HepG2 (cell line): ENCODE results near the gene DRAXIN.
A peak's percentile ranks its signal among the peaks of the same experiment; 100 is the strongest.

Experiments
- CTCF ChIP-seq: sonication (generic); formaldehyde crosslinking; IDR thresholded peaks from 2 replicates; pipeline ENCODE4 v1.5.0; 2020; ENCODE audit warnings: mild to moderate bottlenecking, missing genetic modification reagents, moderate library complexity
- DPF2 ChIP-seq: sonication (generic); formaldehyde crosslinking; IDR thresholded peaks from 2 replicates; pipeline ENCODE4 v1.4.0; 2020; ENCODE audit warnings: mild to moderate bottlenecking, low read depth, missing genetic modification reagents, borderline replicate concordance
- ESRRA ChIP-seq: sonication (generic); formaldehyde crosslinking; IDR thresholded peaks from 2 replicates; pipeline ENCODE4 v1.5.1; 2020; ENCODE audit warnings: mild to moderate bottlenecking, low read depth, missing genetic modification reagents
- PBX3 ChIP-seq: sonication (generic); formaldehyde crosslinking; IDR thresholded peaks from 2 replicates; pipeline ENCODE4 v1.8.1; 2023; ENCODE audit warnings: missing genetic modification reagents, inconsistent platforms, borderline replicate concordance
- POLR2A ChIP-seq, 2 experiments: IDR thresholded peaks; 2 replicates each; pipeline ENCODE4 v1.6.1; 2011; ENCODE audit warnings: low read depth in 2 of 2, low read length in 2 of 2, mild to moderate bottlenecking in 1 of 2, moderate library complexity in 1 of 2; ENCODE audit not compliant: insufficient read depth in 1 of 2
- POLR2AphosphoS5 ChIP-seq: IDR thresholded peaks from 2 replicates; pipeline ENCODE4 v1.6.1; 2012; ENCODE audit warnings: low read depth, low read length
- RAD51 ChIP-seq: fragments of 450-650 bp; IDR thresholded peaks from 2 replicates; pipeline ENCODE4 v1.6.1; 2016; ENCODE audit warnings: borderline replicate concordance
- SIN3A ChIP-seq: IDR thresholded peaks from 2 replicates; pipeline ENCODE4 v1.6.1; 2011; ENCODE audit warnings: low read depth, mild to moderate bottlenecking, control low read depth, low read length, borderline replicate concordance
- ZNF550 ChIP-seq: sonication (generic); formaldehyde crosslinking; IDR thresholded peaks from 2 replicates; pipeline ENCODE4 v1.4.0; 2020; ENCODE audit warnings: mild to moderate bottlenecking, missing genetic modification reagents, borderline replicate concordance
- ZNF761 ChIP-seq: sonication (generic); formaldehyde crosslinking; conservative IDR thresholded peaks from 2 replicates; pipeline ENCODE4 v1.4.0; 2020; ENCODE audit warnings: mild to moderate bottlenecking, missing genetic modification reagents
- TF ChIP-seq, protein P1 (sequence below): sonication (generic); formaldehyde crosslinking; IDR thresholded peaks from 2 replicates; pipeline ENCODE4 v1.8.0; 2022; ENCODE audit warnings: mild to moderate bottlenecking, missing genetic modification reagents

DNA sequence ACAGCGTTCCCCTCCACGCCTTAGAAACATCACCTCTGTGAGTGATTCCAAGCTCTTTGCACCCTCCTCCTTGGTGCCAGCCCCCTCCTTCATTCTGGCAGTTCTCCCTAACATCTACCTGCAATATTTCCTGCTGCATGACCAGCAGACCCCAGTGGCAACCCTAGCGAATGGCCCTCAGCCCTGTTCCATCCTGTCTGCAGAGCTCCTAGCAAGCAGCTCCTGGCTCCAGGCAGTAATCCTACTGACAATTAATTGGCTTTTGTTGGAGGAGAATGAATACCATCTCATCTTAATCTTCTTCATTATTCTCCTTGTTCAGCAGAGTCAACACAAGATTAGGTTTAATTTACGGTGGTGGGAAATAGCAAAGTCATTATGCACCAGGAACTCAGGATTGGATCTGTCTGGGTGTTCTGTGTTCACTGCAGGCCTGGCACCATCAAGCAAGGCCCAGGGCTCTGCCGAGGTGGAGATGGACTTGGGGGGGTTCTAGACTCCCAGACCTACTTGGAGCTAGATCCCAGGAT, 49.7 kb upstream of the DRAXIN start:
- no peak for TF ChIP-seq ESRRA (CRISPR knock-in tag)
- TF ChIP-seq POLR2AphosphoS5: no peak
- no peak for TF ChIP-seq CTCF (CRISPR knock-in tag)
- no peak for TF ChIP-seq RAD51
- TF ChIP-seq ZNF761 (CRISPR knock-in tag): no peak
- 0 out of 4 replicates have a peak, but pooled peaks of 1 of the 2 experiments have one; percentile 12 for TF ChIP-seq POLR2A (IDR thresholded peaks at IDR 0.05; ENCODE audit: insufficient read depth in 1 of 2, low read depth in 2 of 2, low read length in 2 of 2)
- no peak for TF ChIP-seq DPF2 (CRISPR knock-in tag)
- TF ChIP-seq ZNF550: no peak
- TF ChIP-seq SIN3A: no peak
- TF ChIP-seq, protein P1, sequence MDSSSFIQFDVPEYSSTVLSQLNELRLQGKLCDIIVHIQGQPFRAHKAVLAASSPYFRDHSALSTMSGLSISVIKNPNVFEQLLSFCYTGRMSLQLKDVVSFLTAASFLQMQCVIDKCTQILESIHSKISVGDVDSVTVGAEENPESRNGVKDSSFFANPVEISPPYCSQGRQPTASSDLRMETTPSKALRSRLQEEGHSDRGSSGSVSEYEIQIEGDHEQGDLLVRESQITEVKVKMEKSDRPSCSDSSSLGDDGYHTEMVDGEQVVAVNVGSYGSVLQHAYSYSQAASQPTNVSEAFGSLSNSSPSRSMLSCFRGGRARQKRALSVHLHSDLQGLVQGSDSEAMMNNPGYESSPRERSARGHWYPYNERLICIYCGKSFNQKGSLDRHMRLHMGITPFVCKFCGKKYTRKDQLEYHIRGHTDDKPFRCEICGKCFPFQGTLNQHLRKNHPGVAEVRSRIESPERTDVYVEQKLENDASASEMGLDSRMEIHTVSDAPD (CRISPR knock-in tag): no peak
- no peak for TF ChIP-seq PBX3 (CRISPR knock-in tag)
